ENCODE results near the gene GOLPH3L. TPM values are rescaled to one million over a fixed set of nuclear protein-coding genes. Genes with fewer than 3 reads are reported as not detected.
"Not testable (repeated sequence)": the region's sequence is repeated elsewhere in the genome, so short reads cannot be mapped to it uniquely, and the experiment has no call there.

GOLPH3L gene
- total RNA-seq, 1 donor from 2014 or later = 22.4 TPM

DNA sequence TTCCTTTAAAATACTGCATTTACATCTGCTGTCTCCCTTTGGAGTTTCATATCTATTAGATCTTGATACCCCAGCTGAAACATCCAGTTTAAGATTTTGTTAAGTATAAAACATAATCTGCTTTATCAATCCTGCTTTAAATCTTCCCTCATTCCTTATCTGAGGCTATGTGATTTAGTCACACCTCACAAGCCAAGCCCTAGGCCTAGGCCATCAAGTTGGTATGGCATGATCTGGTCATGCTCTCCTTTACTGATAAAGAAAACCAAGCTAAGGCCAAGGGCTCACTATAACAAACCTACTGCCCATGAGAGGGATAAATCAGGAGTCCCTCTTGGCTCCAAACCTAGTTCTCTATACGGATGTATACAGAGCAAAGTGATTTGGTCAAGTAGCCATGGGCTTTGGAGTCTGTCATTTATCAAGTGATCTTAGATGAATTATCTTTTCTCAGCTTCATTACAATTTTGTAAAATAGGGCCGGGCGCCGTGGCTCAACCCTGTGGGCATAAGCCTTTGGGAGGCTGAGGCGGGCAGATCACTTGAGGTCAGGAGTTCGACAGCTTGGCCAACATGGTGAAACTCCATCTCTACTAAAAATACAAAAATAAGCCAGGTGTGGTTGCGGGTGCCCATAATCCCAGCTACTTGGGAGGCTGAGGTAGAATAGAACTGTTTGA, 90.4 kb downstream of the GOLPH3L start:
- no peaks in the 10 kb centered on the region for H3K36me3 ChIP-seq (ENCODE audit: control insufficient read depth in 3 of 3, insufficient read depth in 3 of 3, low read length in 3 of 3)
- no peak overlapping the region for H3K9ac ChIP-seq (ENCODE audit: low read depth in 1 of 3, low read length in 3 of 3)
- H3K4me3 ChIP-seq (ENCODE audit: low read length in 3 of 3) = no peak overlapping the region
- H3K27me3 ChIP-seq (ENCODE audit: control insufficient read depth in 3 of 3, insufficient read depth in 3 of 3, low read length in 3 of 3) = no peaks in the 10 kb centered on the region
- H3K4me1 ChIP-seq (ENCODE audit: control insufficient read depth in 3 of 3, insufficient read depth in 3 of 3, low read length in 3 of 3) = peaks cover 9 to 17% (median 10%) of the 10 kb centered on the region in 3 donors
- H3K9me3 ChIP-seq (ENCODE audit: control insufficient read depth in 3 of 3, low read length in 3 of 3) = no peaks in the 10 kb centered on the region
- no peak overlapping the region for H3K27ac ChIP-seq (ENCODE audit: low read depth, low read length)

GRCh38 chr1:150605451-150605731, 91.6 kb downstream of the GOLPH3L start:
- H3K4me3 ChIP-seq (ENCODE audit: low read length in 3 of 3); H3K9me3 ChIP-seq (ENCODE audit: control insufficient read depth in 3 of 3, low read length in 3 of 3); H3K36me3 ChIP-seq (ENCODE audit: control insufficient read depth in 3 of 3, insufficient read depth in 3 of 3, low read length in 3 of 3); H3K27ac ChIP-seq (ENCODE audit: low read depth, low read length); H3K27me3 ChIP-seq (ENCODE audit: control insufficient read depth in 3 of 3, insufficient read depth in 3 of 3, low read length in 3 of 3); H3K9ac ChIP-seq (ENCODE audit: low read depth in 1 of 3, low read length in 3 of 3): not testable (repeated sequence)
- peaks cover 8 to 14% (median 9%) of the 10 kb centered on the region in 3 donors for H3K4me1 ChIP-seq (ENCODE audit: control insufficient read depth in 3 of 3, insufficient read depth in 3 of 3, low read length in 3 of 3)

GRCh38 chr1:150604226-150604588, 92.7 kb downstream of the GOLPH3L start:
- H3K9ac ChIP-seq (ENCODE audit: low read depth in 1 of 3, low read length in 3 of 3) = no peak overlapping the region
- H3K4me3 ChIP-seq (ENCODE audit: low read length in 3 of 3) = no peak overlapping the region
- peak overlapping the region; percentile 88 for H3K27ac ChIP-seq (ENCODE audit: low read depth, low read length)
- peaks cover 0 to 10% (median 9%) of the 10 kb centered on the region in 3 donors for H3K4me1 ChIP-seq (ENCODE audit: control insufficient read depth in 3 of 3, insufficient read depth in 3 of 3, low read length in 3 of 3)
- no peaks in the 10 kb centered on the region for H3K36me3 ChIP-seq (ENCODE audit: control insufficient read depth in 3 of 3, insufficient read depth in 3 of 3, low read length in 3 of 3)
- H3K27me3 ChIP-seq (ENCODE audit: control insufficient read depth in 3 of 3, insufficient read depth in 3 of 3, low read length in 3 of 3) = no peaks in the 10 kb centered on the region
- H3K9me3 ChIP-seq (ENCODE audit: control insufficient read depth in 3 of 3, low read length in 3 of 3) = no peaks in the 10 kb centered on the region

DNA sequence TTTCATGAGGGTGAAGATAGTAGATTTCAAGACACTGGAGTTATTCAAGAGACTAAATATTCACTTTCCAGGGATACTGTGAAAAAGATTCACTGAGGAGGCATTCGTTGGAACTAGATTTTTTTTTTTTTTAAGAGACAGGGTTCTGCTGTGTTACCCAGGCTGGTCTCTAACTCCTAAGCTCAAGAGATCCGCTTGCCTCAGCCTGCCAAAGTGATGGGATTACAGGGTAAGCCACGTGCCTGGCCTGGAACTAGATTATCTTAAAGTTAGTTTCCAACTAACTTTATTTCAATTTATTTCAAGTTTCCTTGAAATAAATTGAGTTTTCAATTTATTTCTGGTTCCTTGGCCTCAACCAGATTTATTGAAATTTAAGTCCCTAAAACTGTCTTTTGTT, 93.2 kb downstream of the GOLPH3L start:
- Histone ChIP-seq H3K4me1 (ENCODE audit: control insufficient read depth in 3 of 3, insufficient read depth in 3 of 3, low read length in 3 of 3) (peaks cover 0 to 10% (median 9%) of the 10 kb centered on the region in 3 donors), H3K4me3 (ENCODE audit: low read length in 3 of 3) (no peak overlapping the region), H3K9ac (ENCODE audit: low read depth in 1 of 3, low read length in 3 of 3) (no peak overlapping the region), H3K27ac (ENCODE audit: low read depth, low read length) (peak overlapping the region; percentile 88), H3K36me3 (ENCODE audit: control insufficient read depth in 3 of 3, insufficient read depth in 3 of 3, low read length in 3 of 3) (no peaks in the 10 kb centered on the region), H3K27me3 (ENCODE audit: control insufficient read depth in 3 of 3, insufficient read depth in 3 of 3, low read length in 3 of 3) (no peaks in the 10 kb centered on the region), H3K9me3 (ENCODE audit: control insufficient read depth in 3 of 3, low read length in 3 of 3) (no peaks in the 10 kb centered on the region)

- H3K27ac ChIP-seq (ENCODE audit: low read depth, low read length); H3K4me3 ChIP-seq (ENCODE audit: low read length in 3 of 3); H3K4me1 ChIP-seq (ENCODE audit: control insufficient read depth in 3 of 3, insufficient read depth in 3 of 3, low read length in 3 of 3); H3K27me3 ChIP-seq (ENCODE audit: control insufficient read depth in 3 of 3, insufficient read depth in 3 of 3, low read length in 3 of 3); H3K9ac ChIP-seq (ENCODE audit: low read depth in 1 of 3, low read length in 3 of 3); H3K9me3 ChIP-seq (ENCODE audit: control insufficient read depth in 3 of 3, low read length in 3 of 3); H3K36me3 ChIP-seq (ENCODE audit: control insufficient read depth in 3 of 3, insufficient read depth in 3 of 3, low read length in 3 of 3): not testable (repeated sequence)
Measured at GRCh38 chr1:150602372-150602771, 94.6 kb downstream of the GOLPH3L start.

- no peaks in the 10 kb centered on the region for H3K27me3 ChIP-seq (ENCODE audit: control insufficient read depth in 3 of 3, insufficient read depth in 3 of 3, low read length in 3 of 3)
- H3K27ac ChIP-seq (ENCODE audit: low read depth, low read length) = no peak overlapping the region
- H3K36me3 ChIP-seq (ENCODE audit: control insufficient read depth in 3 of 3, insufficient read depth in 3 of 3, low read length in 3 of 3) = no peaks in the 10 kb centered on the region
- H3K9me3 ChIP-seq (ENCODE audit: control insufficient read depth in 3 of 3, low read length in 3 of 3) = no peaks in the 10 kb centered on the region
- peaks cover 0 to 10% (median 9%) of the 10 kb centered on the region in 3 donors for H3K4me1 ChIP-seq (ENCODE audit: control insufficient read depth in 3 of 3, insufficient read depth in 3 of 3, low read length in 3 of 3)
- H3K4me3 ChIP-seq (ENCODE audit: low read length in 3 of 3) = no peak overlapping the region
- H3K9ac ChIP-seq (ENCODE audit: low read depth in 1 of 3, low read length in 3 of 3) = no peak overlapping the region
Measured at GRCh38 chr1:150601540-150601939, 95.4 kb downstream of the GOLPH3L start.

DNA sequence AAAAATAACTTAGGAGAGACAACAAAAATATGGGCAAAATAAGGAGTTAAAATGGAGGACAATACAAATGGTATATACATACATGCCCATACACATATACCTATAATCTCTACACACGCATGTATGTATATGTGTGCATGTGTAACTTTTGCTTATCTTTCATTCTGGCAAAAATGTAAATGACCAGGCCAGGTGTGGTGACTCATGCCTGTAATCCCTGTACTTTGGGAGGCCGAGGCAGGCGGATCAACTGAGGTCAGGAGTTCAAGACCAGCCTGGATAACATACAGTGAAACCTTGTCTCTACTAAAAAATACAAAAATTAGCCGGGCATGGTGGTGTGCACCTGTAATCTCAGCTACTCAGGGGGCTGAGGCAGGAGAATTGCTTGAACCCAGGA, 98.6 kb downstream of the GOLPH3L start:
- not testable (repeated sequence) for H3K4me3 ChIP-seq (ENCODE audit: low read length in 3 of 3); H3K27ac ChIP-seq (ENCODE audit: low read depth, low read length); H3K9me3 ChIP-seq (ENCODE audit: control insufficient read depth in 3 of 3, low read length in 3 of 3); H3K4me1 ChIP-seq (ENCODE audit: control insufficient read depth in 3 of 3, insufficient read depth in 3 of 3, low read length in 3 of 3); H3K9ac ChIP-seq (ENCODE audit: low read depth in 1 of 3, low read length in 3 of 3); H3K27me3 ChIP-seq (ENCODE audit: control insufficient read depth in 3 of 3, insufficient read depth in 3 of 3, low read length in 3 of 3); H3K36me3 ChIP-seq (ENCODE audit: control insufficient read depth in 3 of 3, insufficient read depth in 3 of 3, low read length in 3 of 3)

DNA sequence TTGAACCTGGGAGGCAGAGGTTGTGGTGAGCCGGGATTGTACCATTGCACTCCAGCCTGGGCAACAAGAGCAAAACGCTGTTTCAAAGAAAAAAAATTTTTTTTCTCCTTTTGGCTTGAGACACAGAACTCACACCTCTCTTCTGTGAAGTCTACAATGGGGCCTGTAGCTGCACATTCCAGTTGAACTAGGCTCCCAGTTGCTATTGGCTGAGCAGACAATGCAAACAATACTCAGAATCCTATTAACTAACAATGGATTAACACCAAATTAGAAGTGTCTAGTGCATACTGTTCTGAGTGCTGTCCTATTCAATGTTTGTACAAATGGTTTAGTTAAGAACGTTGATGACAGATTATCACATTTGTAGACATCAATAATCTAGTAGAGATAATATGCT, 100.0 kb downstream of the GOLPH3L start:
- no peak overlapping the region for H3K4me3 ChIP-seq (ENCODE audit: low read length in 3 of 3)
- no peaks in the 10 kb centered on the region for H3K4me1 ChIP-seq (ENCODE audit: control insufficient read depth in 3 of 3, insufficient read depth in 3 of 3, low read length in 3 of 3)
- H3K9me3 ChIP-seq (ENCODE audit: control insufficient read depth in 3 of 3, low read length in 3 of 3) = no peaks in the 10 kb centered on the region
- no peak overlapping the region for H3K27ac ChIP-seq (ENCODE audit: low read depth, low read length)
- H3K9ac ChIP-seq (ENCODE audit: low read depth in 1 of 3, low read length in 3 of 3) = no peak overlapping the region
- no peaks in the 10 kb centered on the region for H3K36me3 ChIP-seq (ENCODE audit: control insufficient read depth in 3 of 3, insufficient read depth in 3 of 3, low read length in 3 of 3)
- H3K27me3 ChIP-seq (ENCODE audit: control insufficient read depth in 3 of 3, insufficient read depth in 3 of 3, low read length in 3 of 3) = no peaks in the 10 kb centered on the region

Small RNA genes within 50 kb of the gene (small RNA-seq; reads per million reads assigned to genes)
- gene RF00015 (not detected), gene RF00561 (not detected), gene RNU6-1042P (not detected)

Other genes with a start within 250 kb of the GOLPH3L start
- gene TARS2, start 209.7 kb downstream of the GOLPH3L start, total RNA-seq = 21.4 TPM
- 0.52 TPM for gene ECM1, start 189.0 kb downstream of the GOLPH3L start, total RNA-seq
- not detected for gene FALEC, start 181.4 kb downstream of the GOLPH3L start, total RNA-seq
- 12.0 TPM for gene ADAMTSL4, start 147.7 kb downstream of the GOLPH3L start, total RNA-seq
- gene MCL1, start 117.5 kb downstream of the GOLPH3L start, total RNA-seq = 157 TPM
- 63.7 TPM for gene ENSA, start 67.5 kb downstream of the GOLPH3L start, total RNA-seq
- gene HORMAD1, start 23.7 kb upstream of the GOLPH3L start, total RNA-seq = not detected
- gene CTSS, start 68.6 kb upstream of the GOLPH3L start, total RNA-seq = 29.2 TPM
- gene CTSK, start 111.1 kb upstream of the GOLPH3L start, total RNA-seq = 55.3 TPM
- 31.8 TPM for gene ARNT, start 179.4 kb upstream of the GOLPH3L start, total RNA-seq
- gene CTXND2, start 190.0 kb upstream of the GOLPH3L start, total RNA-seq = not detected
- 47.5 TPM for gene SETDB1, start 229.2 kb upstream of the GOLPH3L start, total RNA-seq

Data from skeletal muscle tissue (tissue), 5 donors.